ENCODE measurements around the gene PLXNA4. TPM values are rescaled to one million over a fixed set of nuclear protein-coding genes. Genes with fewer than 3 reads are reported as not detected.

Gene PLXNA4
- polyA plus RNA-seq, 1 donor = 2.6 TPM

DNA sequence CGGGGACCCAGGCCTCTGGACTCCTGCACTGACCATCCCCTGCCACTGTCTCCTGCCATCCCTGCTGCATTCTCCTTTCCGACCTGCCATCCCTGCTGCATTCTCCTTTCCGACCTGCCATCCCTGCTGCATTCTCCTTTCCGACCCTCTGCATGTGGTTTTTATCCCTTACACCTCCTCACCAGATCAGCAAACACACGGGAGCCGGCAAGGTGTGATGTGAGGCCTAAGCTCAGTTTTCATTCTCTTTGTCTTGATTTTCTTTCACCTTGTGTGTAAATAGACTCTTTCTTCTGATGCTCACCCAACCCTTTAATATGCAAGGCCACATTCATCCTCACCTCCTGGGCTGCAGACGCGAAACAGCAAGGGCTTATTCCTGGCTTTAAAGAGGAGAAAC, 11.4 kb downstream of the PLXNA4 start:
- no peak for DNase-seq

- DNase-seq = no peak
Measured at GRCh38 chr7:132564090-132564489, 12.2 kb downstream of the PLXNA4 start.

- DNase-seq = no peak
Measured at GRCh38 chr7:132562690-132563089, 13.6 kb downstream of the PLXNA4 start.

GRCh38 chr7:132561763-132562162, 14.5 kb downstream of the PLXNA4 start:
- DNase-seq = no peak

DNA sequence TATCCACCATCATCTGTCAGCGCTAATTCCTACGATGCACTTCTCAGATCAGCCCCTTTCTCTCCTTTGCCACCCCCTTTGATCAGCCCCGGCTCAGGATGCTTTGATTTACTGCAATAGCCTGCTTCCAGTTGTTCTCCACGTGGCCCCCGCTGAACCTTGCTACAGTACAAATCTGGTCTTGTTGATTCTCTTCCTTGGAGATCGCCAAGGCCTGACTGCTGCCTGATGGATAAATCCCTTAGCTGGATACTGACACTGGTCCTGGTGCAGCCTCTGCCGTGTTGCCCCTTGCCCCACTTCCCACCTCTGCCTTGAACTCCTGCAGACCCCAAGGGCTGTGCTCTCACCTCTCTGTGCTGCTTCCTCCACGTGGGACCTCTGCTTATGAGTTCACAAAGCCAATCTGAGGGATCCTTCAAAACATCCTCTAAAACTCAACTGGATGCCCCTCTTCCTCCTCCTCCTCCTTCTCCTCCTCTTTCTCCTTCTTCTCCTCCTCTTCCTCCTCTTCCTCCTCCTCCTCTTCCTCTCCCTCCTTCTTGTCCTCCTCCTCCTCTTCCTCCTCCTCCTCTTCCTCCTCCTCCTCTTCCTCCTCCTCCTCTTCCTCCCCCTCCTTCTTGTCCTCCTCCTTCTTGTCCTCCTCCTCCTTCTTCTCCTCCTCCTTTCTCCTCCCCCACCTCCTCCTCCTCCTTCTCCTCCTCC, 15.3 kb downstream of the PLXNA4 start:
- no peak for DNase-seq

DNA sequence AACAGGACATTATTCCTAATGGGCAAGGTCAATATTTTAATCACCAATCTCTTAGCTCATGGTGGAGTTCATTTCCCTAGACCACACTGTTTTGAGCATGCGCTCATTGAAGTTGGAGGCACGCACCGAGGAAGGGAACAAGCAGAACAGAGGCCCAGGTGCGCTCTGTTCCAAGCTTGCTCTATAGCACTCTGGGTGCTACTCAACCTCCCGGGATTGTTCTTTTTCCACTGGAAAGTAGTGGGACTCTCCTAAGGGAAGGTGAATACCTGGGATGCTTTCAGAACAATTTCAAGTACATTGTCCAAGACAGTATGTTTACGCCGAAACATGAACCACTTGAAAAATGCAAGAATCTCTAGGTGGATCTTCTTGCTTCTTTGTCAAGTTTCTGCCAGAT, 16.2 kb downstream of the PLXNA4 start:
- DNase-seq = no peak

- no peak for DNase-seq
Measured at GRCh38 chr7:132558815-132559214, 17.5 kb downstream of the PLXNA4 start.

DNA sequence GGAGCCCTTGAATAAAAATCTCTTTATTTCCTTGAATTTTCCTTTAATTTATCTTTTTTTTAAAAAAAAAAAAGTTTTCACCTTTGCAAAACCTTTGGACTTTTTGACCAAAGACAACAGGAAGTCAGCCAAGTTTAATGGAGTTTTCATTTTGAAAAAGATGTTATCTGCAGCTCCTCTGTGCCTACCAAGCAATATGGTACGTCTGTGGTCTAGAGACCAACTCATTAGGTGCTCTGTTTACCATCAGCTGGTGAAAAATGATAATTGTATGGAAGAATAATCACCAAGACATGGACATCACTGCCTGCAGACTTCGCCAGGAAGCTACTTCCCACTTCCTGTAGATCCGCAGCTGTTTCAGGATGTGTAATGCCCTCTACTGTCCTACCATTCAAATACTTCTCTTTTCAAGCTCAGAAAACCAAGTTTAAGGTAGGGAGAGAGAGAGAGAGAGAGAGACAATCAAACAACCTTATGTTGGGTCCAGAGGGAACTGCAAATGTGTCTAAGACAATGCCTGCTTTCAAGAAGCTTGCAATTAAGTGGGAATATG, 18.7 kb downstream of the PLXNA4 start:
- DNase-seq = no peak

DNA sequence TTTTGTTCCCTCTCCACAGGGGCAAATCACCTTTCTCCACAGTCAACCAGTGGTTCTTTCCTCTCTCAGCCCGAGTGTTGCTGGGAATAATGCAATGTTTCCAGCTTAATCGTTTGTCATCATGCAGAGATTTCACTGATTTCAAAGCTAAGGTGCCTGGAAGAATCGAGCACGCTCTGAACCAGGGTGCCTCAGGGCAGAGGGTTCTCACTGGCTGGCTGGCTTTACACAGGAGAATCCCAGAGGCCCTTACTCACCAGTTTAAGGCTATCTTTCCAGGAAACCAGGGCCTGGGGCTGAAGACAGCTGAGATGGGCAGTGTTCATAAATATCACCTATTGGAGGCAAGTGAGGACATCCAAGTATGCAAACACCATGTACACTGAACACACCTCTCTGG, 21.8 kb downstream of the PLXNA4 start:
- DNase-seq = no peak

GRCh38 chr7:132553031-132553430, 23.2 kb downstream of the PLXNA4 start:
- no peak for DNase-seq

DNA sequence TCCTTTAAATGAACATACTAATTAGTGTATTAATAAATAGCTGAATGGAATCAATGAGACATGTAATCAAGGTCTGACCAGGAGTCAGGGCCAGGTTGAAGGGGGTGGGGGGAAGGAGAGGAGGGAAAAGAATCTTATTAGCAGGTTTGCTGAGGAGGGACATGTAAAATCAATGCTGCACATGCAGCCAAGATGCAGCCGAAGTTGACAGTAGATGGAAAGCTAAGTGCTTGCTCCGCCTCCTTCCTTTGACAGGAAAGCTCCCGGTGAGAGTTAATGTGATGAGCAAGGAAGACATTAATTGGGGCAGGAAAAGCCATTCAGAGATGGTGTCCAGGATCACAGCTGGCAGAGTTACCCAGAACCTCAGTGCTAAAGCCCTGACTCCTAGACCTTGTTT, 24.4 kb downstream of the PLXNA4 start:
- no peak for DNase-seq

- DNase-seq = no peak
Measured at GRCh38 chr7:132551439-132551838, 24.8 kb downstream of the PLXNA4 start.

- DNase-seq = no peak
Measured at GRCh38 chr7:132548489-132549078, 27.7 kb downstream of the PLXNA4 start.

- no peak for DNase-seq
Measured at GRCh38 chr7:132547821-132548220, 28.4 kb downstream of the PLXNA4 start.

- DNase-seq = peak; percentile 46
Measured at GRCh38 chr7:132546366-132547127, 29.7 kb downstream of the PLXNA4 start.

GRCh38 chr7:132545756-132546155, 30.5 kb downstream of the PLXNA4 start:
- no peak for DNase-seq

- no peak for DNase-seq
Measured at GRCh38 chr7:132544999-132545398, 31.3 kb downstream of the PLXNA4 start.

- DNase-seq = no peak
Measured at GRCh38 chr7:132544025-132544424, 32.2 kb downstream of the PLXNA4 start.

- no peak for DNase-seq
Measured at GRCh38 chr7:132542895-132543294, 33.4 kb downstream of the PLXNA4 start.

DNA sequence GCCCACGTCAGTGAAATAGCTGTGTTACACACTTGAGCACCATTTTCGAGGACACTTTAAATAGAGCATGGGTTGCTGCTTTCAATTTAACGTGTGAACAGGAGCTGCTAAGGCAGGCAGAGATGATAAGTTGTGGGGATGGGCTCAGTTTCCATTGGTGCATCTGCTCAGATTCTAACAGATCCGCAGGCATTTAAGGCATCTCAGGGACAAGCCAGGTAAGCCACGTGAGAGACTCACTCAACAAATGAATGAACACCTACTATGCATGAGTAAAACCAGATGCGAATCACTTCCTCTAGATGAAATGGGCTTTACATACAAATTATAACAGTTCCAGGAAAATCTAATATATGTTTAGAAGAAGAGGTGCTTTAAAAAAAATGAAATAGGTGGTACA, 34.6 kb downstream of the PLXNA4 start:
- no peak for DNase-seq

- DNase-seq = no peak
Measured at GRCh38 chr7:132537456-132538145, 38.7 kb downstream of the PLXNA4 start.

DNA sequence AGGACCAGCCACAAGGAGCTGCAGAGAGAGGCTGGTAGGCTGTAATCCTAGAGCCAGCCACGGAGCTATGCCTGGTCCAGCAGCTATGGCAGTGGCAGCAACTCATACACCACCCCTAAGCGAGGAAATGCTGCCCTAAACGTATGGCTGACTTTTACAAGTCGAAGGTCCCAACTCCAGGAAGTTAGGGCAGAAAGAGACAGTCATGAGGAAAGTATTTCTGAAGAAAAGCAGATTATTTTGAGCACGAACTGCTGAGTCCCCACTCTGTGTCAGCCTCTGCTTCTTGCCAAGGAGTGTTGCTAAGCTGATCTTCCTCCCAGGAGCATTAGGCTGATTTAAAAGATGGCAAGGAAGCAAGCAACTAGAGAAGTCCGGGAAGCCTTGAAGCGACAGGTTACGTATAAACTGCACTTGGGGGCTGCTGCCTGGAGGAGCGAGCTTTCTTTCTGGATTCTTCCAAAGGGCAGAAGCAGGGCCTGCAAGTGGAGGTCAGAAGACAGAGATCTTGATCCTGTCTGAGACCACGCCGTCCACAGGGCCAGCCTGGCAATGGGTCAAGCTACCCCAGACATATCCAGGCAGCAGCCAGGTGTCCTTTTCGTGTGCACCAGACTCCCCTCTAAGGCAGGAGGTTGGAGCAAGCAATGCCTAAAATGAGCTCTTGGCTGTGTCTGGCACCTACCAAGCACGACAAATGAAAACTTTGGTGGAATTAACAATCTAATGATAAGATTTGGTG, 39.4 kb downstream of the PLXNA4 start:
- DNase-seq = no peak
